Large intestine (tissue), 3 donors: Measurements from ENCODE around the gene KRTCAP2. TPM values are rescaled to one million over a fixed set of nuclear protein-coding genes. Genes with fewer than 3 reads are reported as not detected.

Experiments
- DNase-seq, 2 donors: peaks; one replicate each; pipeline versions ENCODE4 v3.0.0 to v3.0.0-alpha.2; 2013
- H3K27ac ChIP-seq: one replicate; pipeline ENCODE4 v1.5.1; 2013; ENCODE audit warnings: low read length
- H3K27me3 ChIP-seq: 2 replicates; pipeline ENCODE4 v1.6.1; 2013; ENCODE audit warnings: low read length; ENCODE audit not compliant: control insufficient read depth, insufficient read depth
- H3K36me3 ChIP-seq: 2 replicates; pipeline ENCODE4 v1.6.1; 2013; ENCODE audit warnings: low read length; ENCODE audit not compliant: control insufficient read depth, insufficient read depth
- H3K4me1 ChIP-seq: one replicate; pipeline ENCODE4 v1.6.1; 2013; ENCODE audit warnings: low read length; ENCODE audit not compliant: control insufficient read depth, insufficient read depth
- H3K4me3 ChIP-seq: one replicate; pipeline ENCODE4 v1.5.1; 2013; ENCODE audit warnings: low read length
- H3K9me3 ChIP-seq: one replicate; pipeline ENCODE4 v1.6.1; 2013; ENCODE audit warnings: mild to moderate bottlenecking, low read depth, low read length, moderate library complexity; ENCODE audit not compliant: control insufficient read depth
- WGBS: methylation state at CpG from one replicate; pipeline ENCODE4 v1.1.5; 2013; ENCODE audit warnings: low lambda C conversion rate; ENCODE audit not compliant: insufficient coverage; 5-methylcytosine and 5-hydroxymethylcytosine counted together
- polyA plus RNA-seq: library from polyadenylated mRNA; unstranded; fragments of 120-200 nt; gene quantifications from one replicate; pipeline ENCODE4 v1.2.1, GENCODE V29; 2013

KRTCAP2 gene
- polyA plus RNA-seq, 1 donor = 142 TPM

DNA sequence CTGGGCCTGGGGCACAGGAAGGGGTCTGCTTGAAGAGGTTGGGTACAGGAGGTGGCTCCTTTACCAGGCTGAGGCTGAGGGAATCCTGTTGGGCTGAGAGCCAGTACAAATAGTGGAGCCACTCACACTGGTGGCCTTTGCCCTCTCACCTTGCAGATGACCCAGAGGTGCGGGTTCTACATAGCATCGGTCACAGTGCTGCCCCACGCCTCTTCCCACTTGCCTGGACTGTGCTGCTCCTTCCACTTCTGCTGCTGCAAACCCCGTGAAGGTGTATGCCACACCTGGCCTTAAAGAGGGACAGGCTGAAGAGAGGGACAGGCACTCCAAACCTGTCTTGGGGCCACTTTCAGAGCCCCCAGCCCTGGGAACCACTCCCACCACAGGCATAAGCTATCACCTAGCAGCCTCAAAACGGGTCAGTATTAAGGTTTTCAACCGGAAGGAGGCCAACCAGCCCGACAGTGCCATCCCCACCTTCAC, 39.3 kb downstream of the KRTCAP2 start:
- H3K9me3 ChIP-seq = no peaks in the 10 kb centered on the region
- H3K27ac ChIP-seq = peak overlapping the region; percentile 99
- H3K27me3 ChIP-seq = no peaks in the 10 kb centered on the region
- WGBS = no CpG with 5 or more reads among the region's 7 CpGs
- no peak for DNase-seq
- H3K36me3 ChIP-seq = peaks cover 45% of the 10 kb centered on the region
- H3K4me1 ChIP-seq = peaks cover 47% of the 10 kb centered on the region
- H3K4me3 ChIP-seq = no peak overlapping the region

- WGBS = 60% methylated on average over 1 of the region's 2 CpGs
- no peak for DNase-seq
- no peak overlapping the region for H3K4me3 ChIP-seq
Observed at GRCh38 chr1:155131856-155132255, 41.2 kb downstream of the KRTCAP2 start.

GRCh38 chr1:155131285-155131684, 41.8 kb downstream of the KRTCAP2 start:
- DNase-seq = no peak
- Histone ChIP-seq H3K9me3 (no peaks in the 10 kb centered on the region), H3K27me3 (peaks cover 5% of the 10 kb centered on the region), H3K27ac (peak overlapping the region; percentile 92), H3K4me1 (peaks cover 46% of the 10 kb centered on the region), H3K36me3 (peaks cover 32% of the 10 kb centered on the region), H3K4me3 (peak overlapping the region; percentile 79)
- WGBS = no CpG with 5 or more reads among the region's 8 CpGs

More at GRCh38 chr1:155131856-155132255, 41.2 kb downstream of the KRTCAP2 start:
- Histone ChIP-seq H3K27ac (peak overlapping the region; percentile 1), H3K36me3 (peaks cover 32% of the 10 kb centered on the region), H3K27me3 (peaks cover 4% of the 10 kb centered on the region), H3K4me1 (peaks cover 45% of the 10 kb centered on the region), H3K9me3 (no peaks in the 10 kb centered on the region)

GRCh38 chr1:155130272-155131006, 42.7 kb downstream of the KRTCAP2 start:
- Histone ChIP-seq H3K27ac (peak overlapping the region; percentile 92), H3K36me3 (peaks cover 32% of the 10 kb centered on the region), H3K9me3 (no peaks in the 10 kb centered on the region), H3K27me3 (peaks cover 10% of the 10 kb centered on the region), H3K4me1 (peaks cover 54% of the 10 kb centered on the region), H3K4me3 (peak overlapping the region; percentile 79)
- peak in 1 of 2 donors; percentile 40 for DNase-seq
- no CpG with 5 or more reads among the region's 6 CpGs for WGBS

DNA sequence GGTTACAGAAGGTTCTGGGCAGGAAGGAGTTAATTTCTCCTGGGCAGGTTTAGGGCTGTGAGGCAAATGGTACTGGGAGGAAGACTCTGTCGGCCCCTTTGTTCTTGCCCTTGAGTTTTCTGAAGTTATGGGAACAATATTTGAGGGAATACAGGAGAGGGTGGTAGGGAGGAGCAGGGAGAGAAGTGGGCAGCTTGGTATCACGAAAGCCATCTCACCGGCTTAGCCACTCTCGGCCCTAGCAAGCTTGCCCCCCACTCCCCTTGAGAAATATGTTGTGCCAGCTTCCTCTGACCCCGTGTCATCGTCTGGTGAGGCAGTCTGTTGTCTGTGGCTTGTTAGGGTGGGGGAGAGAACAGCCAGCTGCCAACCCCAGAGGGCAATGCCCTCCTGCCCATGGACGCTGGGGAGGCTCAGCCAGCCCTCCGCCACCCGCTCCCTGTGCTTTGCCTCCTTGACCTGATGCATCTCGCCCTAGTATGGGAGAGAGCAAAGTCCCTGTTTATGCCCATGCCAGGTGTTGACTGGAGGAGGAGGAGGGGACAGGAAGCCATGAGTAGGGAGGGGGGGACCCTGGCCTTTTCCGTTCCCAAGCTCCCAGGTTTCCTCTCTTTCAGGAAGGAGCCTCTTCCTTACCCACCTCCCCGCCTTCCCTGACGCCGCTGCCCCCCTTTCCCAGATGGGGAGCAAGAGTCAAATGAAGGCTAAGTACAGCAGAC, 44.2 kb downstream of the KRTCAP2 start:
- peaks cover 54% of the 10 kb centered on the region for H3K4me1 ChIP-seq
- peak overlapping the region; percentile 92 for H3K27ac ChIP-seq
- H3K27me3 ChIP-seq = peaks cover 10% of the 10 kb centered on the region

DNA sequence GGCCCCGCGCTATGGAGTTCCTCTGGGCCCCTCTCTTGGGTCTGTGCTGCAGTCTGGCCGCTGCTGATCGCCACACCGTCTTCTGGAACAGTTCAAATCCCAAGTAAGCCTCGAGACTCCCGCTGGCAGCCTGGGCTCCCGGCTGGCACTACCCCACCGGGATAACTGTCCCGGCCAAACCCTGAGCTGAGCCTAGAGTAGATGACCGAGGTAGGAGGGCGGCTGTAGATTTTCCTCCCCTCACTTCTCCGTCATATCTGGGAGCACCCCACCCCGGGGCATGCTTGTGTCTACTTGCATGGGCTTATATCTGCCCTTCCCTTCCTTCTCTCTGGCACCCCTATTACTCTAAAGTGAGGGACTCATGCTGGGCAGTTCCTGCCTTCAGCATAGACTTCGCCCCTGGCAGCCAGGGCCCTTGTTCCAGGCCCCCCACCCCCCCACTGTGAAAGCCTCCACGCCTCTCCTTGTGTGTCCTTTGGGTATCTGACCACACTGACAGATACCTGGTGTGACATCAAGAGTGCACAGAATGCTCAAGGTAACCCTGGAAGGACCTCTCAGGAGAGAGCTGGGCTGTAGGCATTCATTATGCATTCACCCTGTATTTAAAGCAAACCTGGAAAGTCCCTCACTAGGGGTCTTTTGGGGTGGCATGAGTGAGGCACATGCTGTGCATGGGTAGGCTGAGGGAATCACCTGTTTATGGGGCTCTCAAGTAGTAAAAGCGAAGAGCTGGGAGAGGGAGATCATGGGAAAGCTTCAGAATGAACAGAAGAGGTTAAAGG, 44.9 kb downstream of the KRTCAP2 start:
- Histone ChIP-seq H3K4me3 (peak overlapping the region; percentile 79), H3K27me3 (peaks cover 10% of the 10 kb centered on the region), H3K4me1 (peaks cover 51% of the 10 kb centered on the region), H3K27ac (peak overlapping the region; percentile 92), H3K36me3 (peaks cover 14% of the 10 kb centered on the region), H3K9me3 (no peaks in the 10 kb centered on the region)
- DNase-seq = peak in 1 of 2 donors; percentile 28
- no CpG with 5 or more reads among the region's 17 CpGs for WGBS

More for the DNA sequence above, 44.2 kb downstream of the KRTCAP2 start:
- WGBS = no CpG with 5 or more reads among the region's 14 CpGs
- Histone ChIP-seq H3K9me3 (no peaks in the 10 kb centered on the region), H3K36me3 (peaks cover 22% of the 10 kb centered on the region), H3K4me3 (peak overlapping the region; percentile 79)
- DNase-seq = peak; percentile 89 to 94

DNA sequence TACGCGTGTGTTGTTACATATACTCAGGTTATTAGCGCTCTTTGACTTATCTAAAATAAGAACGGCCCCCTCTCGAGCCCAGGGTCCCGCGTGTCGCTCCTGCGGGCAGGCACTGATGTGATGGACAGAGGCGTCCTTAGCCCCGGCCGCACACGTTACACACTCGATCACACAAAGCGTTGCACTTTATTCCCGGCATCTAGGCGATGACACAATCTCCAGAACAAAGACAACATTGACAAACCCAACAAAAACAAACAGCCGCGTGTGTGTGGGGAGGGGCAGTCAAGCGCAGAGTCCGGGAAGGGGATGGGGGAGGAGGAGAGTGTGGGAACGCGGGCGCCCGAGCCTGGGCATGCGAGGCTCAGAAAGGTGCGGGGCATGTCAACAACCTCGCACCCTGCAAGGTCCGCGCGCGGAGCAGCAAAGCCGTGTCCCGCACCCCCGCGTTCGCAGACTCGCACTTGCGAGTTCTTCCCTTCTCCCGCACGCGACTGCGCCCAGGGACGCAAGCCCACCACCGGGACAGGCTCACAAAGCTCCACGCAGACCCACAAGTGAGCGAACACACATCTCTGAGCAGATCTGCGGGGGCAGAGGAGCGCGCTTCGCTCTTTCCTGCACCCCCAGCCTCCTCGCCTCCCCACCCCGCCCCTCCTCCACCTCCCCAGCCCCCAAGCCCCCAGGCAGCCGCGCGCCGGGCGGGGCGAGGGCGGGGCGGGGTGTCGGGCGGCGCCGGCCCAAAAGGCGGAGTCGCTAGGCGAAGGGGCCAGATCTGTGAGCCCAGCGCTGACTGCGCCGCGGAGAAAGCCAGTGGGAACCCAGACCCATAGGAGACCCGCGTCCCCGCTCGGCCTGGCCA, 45.8 kb downstream of the KRTCAP2 start, which contains the start of gene EFNA1:
Gene EFNA1 (plus strand): TSS at position 772 of the 862 bp plus-strand sequence. CDS start 102 bp downstream, outside the sequence.
- WGBS = 0% methylated on average over 1 of the region's 76 CpGs
- peak; percentile 84 to 93 for DNase-seq
- H3K4me1 ChIP-seq = peaks cover 51% of the 10 kb centered on the region

GRCh38 chr1:155126556-155127104, 46.5 kb downstream of the KRTCAP2 start:
- WGBS = no CpG with 5 or more reads among the region's 32 CpGs
- Histone ChIP-seq H3K9me3 (no peaks in the 10 kb centered on the region), H3K36me3 (peaks cover 7% of the 10 kb centered on the region), H3K27ac (peak overlapping the region; percentile 95), H3K4me1 (peaks cover 47% of the 10 kb centered on the region), H3K4me3 (peak overlapping the region; percentile 79), H3K27me3 (peaks cover 10% of the 10 kb centered on the region)
- peak; percentile 78 to 90 for DNase-seq

More for the DNA sequence above, 45.8 kb downstream of the KRTCAP2 start, which contains the start of gene EFNA1:
- H3K4me3 ChIP-seq = peak within 1 kb of the TSS; percentile 79
- peak within 1 kb of the TSS; percentile 95 for H3K27ac ChIP-seq
- H3K27me3 ChIP-seq = peaks cover 10% of the 10 kb centered on the region
- peaks cover 12% of the 10 kb centered on the region for H3K36me3 ChIP-seq
- H3K9me3 ChIP-seq = no peaks in the 10 kb centered on the region

- Histone ChIP-seq H3K4me1 (peaks cover 44% of the 10 kb centered on the region), H3K9me3 (no peaks in the 10 kb centered on the region), H3K36me3 (peaks cover 2% of the 10 kb centered on the region), H3K4me3 (peak overlapping the region; percentile 79), H3K27me3 (peaks cover 10% of the 10 kb centered on the region), H3K27ac (peak overlapping the region; percentile 95)
- DNase-seq = peak; percentile 94 to 97
- no CpG with 5 or more reads among the region's 53 CpGs for WGBS
Observed at GRCh38 chr1:155125946-155126555, 47.1 kb downstream of the KRTCAP2 start.
